ENCODE measurements around the gene RAB4B. TPM values are rescaled to one million over a fixed set of nuclear protein-coding genes. Genes with fewer than 3 reads are reported as not detected.
"Not testable (repeated sequence)": the region's sequence is repeated elsewhere in the genome, so short reads cannot be mapped to it uniquely, and the experiment has no call there.

RAB4B gene
- total RNA-seq, 1 donor, result 13.8 TPM

GRCh38 chr19:40822161-40822560, 44.1 kb downstream of the RAB4B start:
- no peaks in the 10 kb centered on the region for H3K4me1 ChIP-seq (ENCODE audit: insufficient read depth, low read length)
- H3K27me3 ChIP-seq (ENCODE audit: insufficient read depth, low read length), result no peaks in the 10 kb centered on the region
- no peak overlapping the region for H3K27ac ChIP-seq (ENCODE audit: low read depth, low read length)
- H3K79me2 ChIP-seq (ENCODE audit: insufficient read depth, low read length), result no peaks in the 10 kb centered on the region
- no peak overlapping the region for H2AFZ ChIP-seq (ENCODE audit: low read length)
- H3K36me3 ChIP-seq (ENCODE audit: insufficient read depth, low read length), result peaks cover 5% of the 10 kb centered on the region
- no peak for TF ChIP-seq CTCF (IDR thresholded peaks at IDR 0.05; ENCODE audit: extremely low read depth, low read depth, low read length)
- no peaks in the 10 kb centered on the region for H4K20me1 ChIP-seq (ENCODE audit: insufficient read depth, low read length)
- no peaks in the 10 kb centered on the region for H3K9me3 ChIP-seq (ENCODE audit: low read depth, low read length)
- DNase-seq (ENCODE audit: insufficient read length, low spot score, missing footprints), result no peak
- H3K4me2 ChIP-seq (ENCODE audit: insufficient read depth, low read length), result no peak overlapping the region
- H3K4me3 ChIP-seq (ENCODE audit: insufficient read depth, low read length), result no peak overlapping the region

- H2AFZ ChIP-seq (ENCODE audit: low read length); H3K79me2 ChIP-seq (ENCODE audit: insufficient read depth, low read length); DNase-seq (ENCODE audit: insufficient read length, low spot score, missing footprints); H4K20me1 ChIP-seq (ENCODE audit: insufficient read depth, low read length); H3K27me3 ChIP-seq (ENCODE audit: insufficient read depth, low read length); H3K4me2 ChIP-seq (ENCODE audit: insufficient read depth, low read length); H3K4me3 ChIP-seq (ENCODE audit: insufficient read depth, low read length); H3K27ac ChIP-seq (ENCODE audit: low read depth, low read length); H3K36me3 ChIP-seq (ENCODE audit: insufficient read depth, low read length); H3K9me3 ChIP-seq (ENCODE audit: low read depth, low read length); H3K4me1 ChIP-seq (ENCODE audit: insufficient read depth, low read length): not testable (repeated sequence)
Measured at GRCh38 chr19:40822704-40823553, 44.9 kb downstream of the RAB4B start.

GRCh38 chr19:40824916-40825315, 46.9 kb downstream of the RAB4B start:
- H2AFZ ChIP-seq (ENCODE audit: low read length); H4K20me1 ChIP-seq (ENCODE audit: insufficient read depth, low read length); H3K27ac ChIP-seq (ENCODE audit: low read depth, low read length); H3K4me3 ChIP-seq (ENCODE audit: insufficient read depth, low read length); H3K4me2 ChIP-seq (ENCODE audit: insufficient read depth, low read length); DNase-seq (ENCODE audit: insufficient read length, low spot score, missing footprints); H3K4me1 ChIP-seq (ENCODE audit: insufficient read depth, low read length); H3K27me3 ChIP-seq (ENCODE audit: insufficient read depth, low read length); H3K36me3 ChIP-seq (ENCODE audit: insufficient read depth, low read length); H3K79me2 ChIP-seq (ENCODE audit: insufficient read depth, low read length); H3K9me3 ChIP-seq (ENCODE audit: low read depth, low read length): not testable (repeated sequence)

GRCh38 chr19:40825460-40826095, 47.5 kb downstream of the RAB4B start:
- not testable (repeated sequence) for H3K4me3 ChIP-seq (ENCODE audit: insufficient read depth, low read length); H4K20me1 ChIP-seq (ENCODE audit: insufficient read depth, low read length)

GRCh38 chr19:40826312-40826698, 48.3 kb downstream of the RAB4B start:
- not testable (repeated sequence) for H4K20me1 ChIP-seq (ENCODE audit: insufficient read depth, low read length); H2AFZ ChIP-seq (ENCODE audit: low read length); H3K4me1 ChIP-seq (ENCODE audit: insufficient read depth, low read length); H3K36me3 ChIP-seq (ENCODE audit: insufficient read depth, low read length); H3K9me3 ChIP-seq (ENCODE audit: low read depth, low read length); H3K79me2 ChIP-seq (ENCODE audit: insufficient read depth, low read length); H3K27me3 ChIP-seq (ENCODE audit: insufficient read depth, low read length); H3K4me2 ChIP-seq (ENCODE audit: insufficient read depth, low read length); H3K4me3 ChIP-seq (ENCODE audit: insufficient read depth, low read length); H3K27ac ChIP-seq (ENCODE audit: low read depth, low read length); DNase-seq (ENCODE audit: insufficient read length, low spot score, missing footprints)

More at GRCh38 chr19:40825460-40826095, 47.5 kb downstream of the RAB4B start:
- H3K79me2 ChIP-seq (ENCODE audit: insufficient read depth, low read length); DNase-seq (ENCODE audit: insufficient read length, low spot score, missing footprints); H3K9me3 ChIP-seq (ENCODE audit: low read depth, low read length); H2AFZ ChIP-seq (ENCODE audit: low read length); H3K27me3 ChIP-seq (ENCODE audit: insufficient read depth, low read length); H3K27ac ChIP-seq (ENCODE audit: low read depth, low read length); H3K36me3 ChIP-seq (ENCODE audit: insufficient read depth, low read length); H3K4me2 ChIP-seq (ENCODE audit: insufficient read depth, low read length); H3K4me1 ChIP-seq (ENCODE audit: insufficient read depth, low read length): not testable (repeated sequence)

- not testable (repeated sequence) for H3K4me1 ChIP-seq (ENCODE audit: insufficient read depth, low read length); H2AFZ ChIP-seq (ENCODE audit: low read length); H3K9me3 ChIP-seq (ENCODE audit: low read depth, low read length); DNase-seq (ENCODE audit: insufficient read length, low spot score, missing footprints); H3K79me2 ChIP-seq (ENCODE audit: insufficient read depth, low read length); H3K36me3 ChIP-seq (ENCODE audit: insufficient read depth, low read length); H3K27ac ChIP-seq (ENCODE audit: low read depth, low read length); H3K4me3 ChIP-seq (ENCODE audit: insufficient read depth, low read length); H3K4me2 ChIP-seq (ENCODE audit: insufficient read depth, low read length); H4K20me1 ChIP-seq (ENCODE audit: insufficient read depth, low read length); H3K27me3 ChIP-seq (ENCODE audit: insufficient read depth, low read length)
Measured at GRCh38 chr19:40826699-40827385, 48.8 kb downstream of the RAB4B start.

Measured in osteoblast (primary cell).